ENCODE measurements around the gene CRYBB2.

The CRYBB2 gene

GRCh38 chr22:25208328-25208727, 11.1 kb upstream of the CRYBB2 start:
- DNase-seq (ENCODE audit: low read depth in 1 of 2, low spot score in 1 of 2), result no peak
- Histone ChIP-seq H3K4me3 (replicated peaks; ENCODE audit: insufficient read depth, low read length) (no peak overlapping the region), H3K27me3 (ENCODE audit: insufficient read depth, poor library complexity, severe bottlenecking) (no peaks in the 10 kb centered on the region), H3K27ac (replicated peaks) (no peak overlapping the region)
- TF ChIP-seq, protein P1, sequence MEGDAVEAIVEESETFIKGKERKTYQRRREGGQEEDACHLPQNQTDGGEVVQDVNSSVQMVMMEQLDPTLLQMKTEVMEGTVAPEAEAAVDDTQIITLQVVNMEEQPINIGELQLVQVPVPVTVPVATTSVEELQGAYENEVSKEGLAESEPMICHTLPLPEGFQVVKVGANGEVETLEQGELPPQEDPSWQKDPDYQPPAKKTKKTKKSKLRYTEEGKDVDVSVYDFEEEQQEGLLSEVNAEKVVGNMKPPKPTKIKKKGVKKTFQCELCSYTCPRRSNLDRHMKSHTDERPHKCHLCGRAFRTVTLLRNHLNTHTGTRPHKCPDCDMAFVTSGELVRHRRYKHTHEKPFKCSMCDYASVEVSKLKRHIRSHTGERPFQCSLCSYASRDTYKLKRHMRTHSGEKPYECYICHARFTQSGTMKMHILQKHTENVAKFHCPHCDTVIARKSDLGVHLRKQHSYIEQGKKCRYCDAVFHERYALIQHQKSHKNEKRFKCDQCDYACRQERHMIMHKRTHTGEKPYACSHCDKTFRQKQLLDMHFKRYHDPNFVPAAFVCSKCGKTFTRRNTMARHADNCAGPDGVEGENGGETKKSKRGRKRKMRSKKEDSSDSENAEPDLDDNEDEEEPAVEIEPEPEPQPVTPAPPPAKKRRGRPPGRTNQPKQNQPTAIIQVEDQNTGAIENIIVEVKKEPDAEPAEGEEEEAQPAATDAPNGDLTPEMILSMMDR (IDR thresholded peaks at IDR 0.05; ENCODE audit: insufficient read depth, low read length), result no peak

DNA sequence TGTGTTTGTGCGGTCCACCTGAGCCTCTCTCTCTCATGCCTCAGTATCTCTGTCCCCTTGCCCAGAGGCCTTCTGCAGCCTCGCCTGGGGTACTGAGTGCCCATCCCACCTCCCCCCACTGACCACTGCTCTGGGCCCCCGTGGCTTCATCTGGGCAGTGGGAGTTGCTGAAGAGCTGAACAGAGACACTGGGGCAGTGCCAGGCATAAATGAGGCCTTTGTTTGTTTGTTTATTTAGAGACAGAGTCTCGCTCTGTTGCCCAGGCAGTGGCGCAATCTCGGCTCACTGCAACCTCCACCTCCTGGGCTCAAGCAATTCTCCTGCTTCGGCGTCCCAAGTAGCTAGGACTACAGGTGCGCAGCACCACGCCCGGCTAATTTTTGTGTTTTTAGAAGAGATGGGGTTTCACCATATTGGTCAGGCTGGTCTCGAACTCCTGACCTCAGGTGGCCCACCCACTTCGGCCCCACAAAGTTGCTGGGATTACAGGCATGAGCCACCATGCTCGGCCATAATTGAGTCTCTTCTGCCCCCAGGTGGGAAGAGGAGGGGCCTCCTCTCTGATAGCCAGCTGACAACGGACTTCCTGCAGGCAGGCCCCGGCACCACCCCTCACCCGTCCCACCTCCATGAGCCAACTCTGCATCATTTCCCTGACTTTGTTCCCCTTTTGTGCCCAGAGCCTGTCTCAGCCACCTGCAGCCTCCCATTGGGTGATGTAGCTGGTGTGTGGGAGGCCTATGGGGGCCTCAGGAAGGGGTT, 10.5 kb upstream of the CRYBB2 start:
- Histone ChIP-seq H3K27ac (replicated peaks) (no peak overlapping the region), H3K4me3 (replicated peaks; ENCODE audit: insufficient read depth, low read length) (no peak overlapping the region), H3K27me3 (ENCODE audit: insufficient read depth, poor library complexity, severe bottlenecking) (no peaks in the 10 kb centered on the region)
- TF ChIP-seq, protein P2, sequence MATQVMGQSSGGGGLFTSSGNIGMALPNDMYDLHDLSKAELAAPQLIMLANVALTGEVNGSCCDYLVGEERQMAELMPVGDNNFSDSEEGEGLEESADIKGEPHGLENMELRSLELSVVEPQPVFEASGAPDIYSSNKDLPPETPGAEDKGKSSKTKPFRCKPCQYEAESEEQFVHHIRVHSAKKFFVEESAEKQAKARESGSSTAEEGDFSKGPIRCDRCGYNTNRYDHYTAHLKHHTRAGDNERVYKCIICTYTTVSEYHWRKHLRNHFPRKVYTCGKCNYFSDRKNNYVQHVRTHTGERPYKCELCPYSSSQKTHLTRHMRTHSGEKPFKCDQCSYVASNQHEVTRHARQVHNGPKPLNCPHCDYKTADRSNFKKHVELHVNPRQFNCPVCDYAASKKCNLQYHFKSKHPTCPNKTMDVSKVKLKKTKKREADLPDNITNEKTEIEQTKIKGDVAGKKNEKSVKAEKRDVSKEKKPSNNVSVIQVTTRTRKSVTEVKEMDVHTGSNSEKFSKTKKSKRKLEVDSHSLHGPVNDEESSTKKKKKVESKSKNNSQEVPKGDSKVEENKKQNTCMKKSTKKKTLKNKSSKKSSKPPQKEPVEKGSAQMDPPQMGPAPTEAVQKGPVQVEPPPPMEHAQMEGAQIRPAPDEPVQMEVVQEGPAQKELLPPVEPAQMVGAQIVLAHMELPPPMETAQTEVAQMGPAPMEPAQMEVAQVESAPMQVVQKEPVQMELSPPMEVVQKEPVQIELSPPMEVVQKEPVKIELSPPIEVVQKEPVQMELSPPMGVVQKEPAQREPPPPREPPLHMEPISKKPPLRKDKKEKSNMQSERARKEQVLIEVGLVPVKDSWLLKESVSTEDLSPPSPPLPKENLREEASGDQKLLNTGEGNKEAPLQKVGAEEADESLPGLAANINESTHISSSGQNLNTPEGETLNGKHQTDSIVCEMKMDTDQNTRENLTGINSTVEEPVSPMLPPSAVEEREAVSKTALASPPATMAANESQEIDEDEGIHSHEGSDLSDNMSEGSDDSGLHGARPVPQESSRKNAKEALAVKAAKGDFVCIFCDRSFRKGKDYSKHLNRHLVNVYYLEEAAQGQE (IDR thresholded peaks at IDR 0.05; ENCODE audit: insufficient replicate concordance, low read depth), result no peak
- TF ChIP-seq GABPA (IDR thresholded peaks at IDR 0.05; ENCODE audit: low read depth) (no peak), POLR2AphosphoS5 (IDR thresholded peaks at IDR 0.05; ENCODE audit: low read depth) (no peak), SPI1 (IDR thresholded peaks at IDR 0.05; ENCODE audit: borderline replicate concordance, low read depth) (no peak)
- TF ChIP-seq, protein P1 (IDR thresholded peaks at IDR 0.05; ENCODE audit: insufficient read depth, low read length), result no peak
- DNase-seq (ENCODE audit: low read depth in 1 of 2, low spot score in 1 of 2), result no peak

DNA sequence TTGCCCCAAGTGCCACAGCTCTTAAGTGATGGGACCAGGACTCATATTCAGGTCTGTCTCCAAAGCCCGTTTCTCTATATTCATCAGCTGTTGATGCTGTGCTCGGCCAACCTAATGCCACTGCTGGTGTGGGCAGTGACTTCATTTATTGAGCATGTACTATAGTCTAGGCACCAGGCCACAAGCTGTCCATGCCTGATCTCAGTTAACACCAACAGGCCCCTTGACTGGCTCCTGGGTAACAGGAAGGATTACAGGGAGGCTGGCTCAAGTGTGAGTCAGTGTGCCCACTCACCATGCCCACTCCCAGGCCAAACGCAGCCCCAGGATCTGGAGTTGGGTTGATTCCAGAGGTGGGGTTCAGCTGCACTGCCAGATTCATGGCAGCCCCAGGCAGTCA, 8.6 kb upstream of the CRYBB2 start:
- Histone ChIP-seq H3K27me3 (ENCODE audit: insufficient read depth, poor library complexity, severe bottlenecking) (no peaks in the 10 kb centered on the region), H3K27ac (replicated peaks) (no peak overlapping the region), H3K4me3 (replicated peaks; ENCODE audit: insufficient read depth, low read length) (no peak overlapping the region)
- no peak for DNase-seq (ENCODE audit: low read depth in 1 of 2, low spot score in 1 of 2)
- TF ChIP-seq SPI1 (IDR thresholded peaks at IDR 0.05; ENCODE audit: borderline replicate concordance, low read depth), result no peak
- TF ChIP-seq, protein P2 (IDR thresholded peaks at IDR 0.05; ENCODE audit: insufficient replicate concordance, low read depth), result no peak
- no peak for TF ChIP-seq POLR2AphosphoS5 (IDR thresholded peaks at IDR 0.05; ENCODE audit: low read depth)
- no peak for TF ChIP-seq GABPA (IDR thresholded peaks at IDR 0.05; ENCODE audit: low read depth)
- TF ChIP-seq, protein P1 (IDR thresholded peaks at IDR 0.05; ENCODE audit: insufficient read depth, low read length), result no peak

DNA sequence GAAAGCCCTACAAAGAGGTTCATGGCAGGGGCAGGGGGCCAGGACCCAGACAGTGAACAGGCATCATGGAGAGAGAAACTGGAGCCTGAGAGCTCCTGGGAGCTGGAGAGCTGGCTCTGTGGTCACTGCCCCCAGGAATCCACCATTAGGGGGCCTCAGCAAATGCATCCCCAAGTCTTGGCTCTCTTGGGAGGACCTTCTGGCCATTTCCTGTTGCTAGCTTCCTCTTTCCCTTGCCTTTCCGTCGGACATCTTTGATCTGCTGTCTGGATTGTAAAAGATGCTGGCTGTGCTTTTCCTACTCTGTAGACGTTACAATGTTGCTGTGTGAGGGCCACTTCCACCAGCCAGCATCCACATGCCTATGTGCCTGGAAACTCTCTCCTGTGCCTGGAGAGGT, 7.1 kb upstream of the CRYBB2 start:
- DNase-seq (ENCODE audit: low read depth in 1 of 2, low spot score in 1 of 2), result no peak
- no peak overlapping the region for H3K4me3 ChIP-seq (replicated peaks; ENCODE audit: insufficient read depth, low read length)
- TF ChIP-seq GABPA (IDR thresholded peaks at IDR 0.05; ENCODE audit: low read depth), result no peak
- no peak for TF ChIP-seq SPI1 (IDR thresholded peaks at IDR 0.05; ENCODE audit: borderline replicate concordance, low read depth)
- TF ChIP-seq, protein P1 (IDR thresholded peaks at IDR 0.05; ENCODE audit: insufficient read depth, low read length), result no peak
- TF ChIP-seq, protein P2 (IDR thresholded peaks at IDR 0.05; ENCODE audit: insufficient replicate concordance, low read depth), result no peak
- TF ChIP-seq POLR2AphosphoS5 (IDR thresholded peaks at IDR 0.05; ENCODE audit: low read depth), result no peak

More for the DNA sequence above, 7.1 kb upstream of the CRYBB2 start:
- H3K27me3 ChIP-seq (ENCODE audit: insufficient read depth, poor library complexity, severe bottlenecking), result no peaks in the 10 kb centered on the region
- H3K27ac ChIP-seq (replicated peaks), result no peak overlapping the region
